ENCODE results near the gene NOX4.
"Not testable (repeated sequence)": the region's sequence is repeated elsewhere in the genome, so short reads cannot be mapped to it uniquely, and the experiment has no call there.

DNA sequence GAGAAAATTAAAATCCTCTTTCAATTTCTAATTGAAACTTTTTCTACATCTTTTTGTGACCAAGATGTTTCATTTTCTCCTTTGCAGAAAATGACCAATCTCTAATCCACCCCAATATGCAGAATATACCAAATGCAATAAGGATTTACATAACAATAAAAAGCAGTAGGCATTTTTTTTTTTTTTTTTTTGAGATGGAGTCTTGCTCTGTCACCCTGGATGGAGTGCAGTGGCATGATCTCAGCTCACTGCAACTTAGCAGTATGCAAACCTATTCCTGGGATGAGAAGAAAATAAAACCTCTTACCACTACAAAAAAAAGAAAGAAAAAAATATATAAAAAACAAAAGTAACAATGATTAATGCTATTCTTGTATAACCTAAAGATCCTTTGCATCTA, 132.0 kb downstream of the NOX4 start:
- TF ChIP-seq, protein P1, sequence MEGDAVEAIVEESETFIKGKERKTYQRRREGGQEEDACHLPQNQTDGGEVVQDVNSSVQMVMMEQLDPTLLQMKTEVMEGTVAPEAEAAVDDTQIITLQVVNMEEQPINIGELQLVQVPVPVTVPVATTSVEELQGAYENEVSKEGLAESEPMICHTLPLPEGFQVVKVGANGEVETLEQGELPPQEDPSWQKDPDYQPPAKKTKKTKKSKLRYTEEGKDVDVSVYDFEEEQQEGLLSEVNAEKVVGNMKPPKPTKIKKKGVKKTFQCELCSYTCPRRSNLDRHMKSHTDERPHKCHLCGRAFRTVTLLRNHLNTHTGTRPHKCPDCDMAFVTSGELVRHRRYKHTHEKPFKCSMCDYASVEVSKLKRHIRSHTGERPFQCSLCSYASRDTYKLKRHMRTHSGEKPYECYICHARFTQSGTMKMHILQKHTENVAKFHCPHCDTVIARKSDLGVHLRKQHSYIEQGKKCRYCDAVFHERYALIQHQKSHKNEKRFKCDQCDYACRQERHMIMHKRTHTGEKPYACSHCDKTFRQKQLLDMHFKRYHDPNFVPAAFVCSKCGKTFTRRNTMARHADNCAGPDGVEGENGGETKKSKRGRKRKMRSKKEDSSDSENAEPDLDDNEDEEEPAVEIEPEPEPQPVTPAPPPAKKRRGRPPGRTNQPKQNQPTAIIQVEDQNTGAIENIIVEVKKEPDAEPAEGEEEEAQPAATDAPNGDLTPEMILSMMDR (IDR thresholded peaks at IDR 0.05; ENCODE audit: low read length) = not testable (repeated sequence)
- TF ChIP-seq EZH2 (optimal IDR thresholded peaks at IDR 0.05; ENCODE audit: low read depth, low read length) = not testable (repeated sequence)

Data from MM.1S (cell line).